B cell (primary cell): ENCODE measurements around the gene EPHB6.

ENCODE experiments used
- EZH2 ChIP-seq: IDR thresholded peaks from 2 replicates; pipeline ENCODE4 v1.6.1; 2012; ENCODE audit warnings: borderline replicate concordance, low read depth, mild to moderate bottlenecking, moderate library complexity, low read length; ENCODE audit not compliant: insufficient read depth, poor library complexity, severe bottlenecking
- TF ChIP-seq, protein P1 (sequence below): fragments of 200-600 bp; IDR thresholded peaks from one replicate; pipeline ENCODE4 v1.8.0; 2022; ENCODE audit warnings: antibody characterized with exemption, mild to moderate bottlenecking

DNA sequence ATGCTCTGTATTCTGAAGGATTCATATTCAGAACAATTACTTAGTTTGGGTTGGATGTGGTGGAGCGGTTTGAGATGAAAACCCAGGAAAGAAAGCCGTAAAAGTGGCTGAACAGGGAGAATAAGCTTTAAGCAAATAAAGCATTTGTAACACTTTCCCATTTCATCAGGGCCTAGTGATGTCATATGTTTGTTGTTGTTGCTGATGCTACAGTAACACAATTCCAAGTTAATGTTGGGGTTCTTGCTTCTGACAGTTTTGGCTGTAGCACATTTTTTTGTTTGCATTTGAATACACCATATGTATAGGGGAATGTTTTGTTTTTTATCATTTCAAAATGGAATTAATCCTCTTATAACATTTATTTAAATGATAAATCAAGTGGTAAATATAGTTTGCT is 40.4 kb upstream of the EPHB6 start:
- TF ChIP-seq, protein P1, sequence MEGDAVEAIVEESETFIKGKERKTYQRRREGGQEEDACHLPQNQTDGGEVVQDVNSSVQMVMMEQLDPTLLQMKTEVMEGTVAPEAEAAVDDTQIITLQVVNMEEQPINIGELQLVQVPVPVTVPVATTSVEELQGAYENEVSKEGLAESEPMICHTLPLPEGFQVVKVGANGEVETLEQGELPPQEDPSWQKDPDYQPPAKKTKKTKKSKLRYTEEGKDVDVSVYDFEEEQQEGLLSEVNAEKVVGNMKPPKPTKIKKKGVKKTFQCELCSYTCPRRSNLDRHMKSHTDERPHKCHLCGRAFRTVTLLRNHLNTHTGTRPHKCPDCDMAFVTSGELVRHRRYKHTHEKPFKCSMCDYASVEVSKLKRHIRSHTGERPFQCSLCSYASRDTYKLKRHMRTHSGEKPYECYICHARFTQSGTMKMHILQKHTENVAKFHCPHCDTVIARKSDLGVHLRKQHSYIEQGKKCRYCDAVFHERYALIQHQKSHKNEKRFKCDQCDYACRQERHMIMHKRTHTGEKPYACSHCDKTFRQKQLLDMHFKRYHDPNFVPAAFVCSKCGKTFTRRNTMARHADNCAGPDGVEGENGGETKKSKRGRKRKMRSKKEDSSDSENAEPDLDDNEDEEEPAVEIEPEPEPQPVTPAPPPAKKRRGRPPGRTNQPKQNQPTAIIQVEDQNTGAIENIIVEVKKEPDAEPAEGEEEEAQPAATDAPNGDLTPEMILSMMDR, result no peak
- no peak for TF ChIP-seq EZH2
